Epithelial cell of esophagus (primary cell): ENCODE data around the gene PTPRM.

Experiments
- DNase-seq: peaks from one replicate; pipeline ENCODE4 v3.0.0; 2010; ENCODE audit warnings: low read depth
- H3K4me3 ChIP-seq: 2 replicates; pipeline ENCODE4 v1.5.1; 2011; ENCODE audit warnings: mild to moderate bottlenecking, low read length, control low read depth
- CTCF ChIP-seq: IDR thresholded peaks from 2 replicates; pipeline ENCODE4 v1.5.1; 2011; ENCODE audit warnings: low read depth, mild to moderate bottlenecking, low read length, control low read depth, inconsistent platforms; ENCODE audit not compliant: insufficient read depth; ENCODE audit errors: missing control alignments

PTPRM gene

GRCh38 chr18:7803956-7804469 lies 236.9 kb downstream of the PTPRM start:
- no peak for DNase-seq
- no peak for TF ChIP-seq CTCF
- no peak overlapping the region for H3K4me3 ChIP-seq

GRCh38 chr18:7805096-7805495 lies 238.0 kb downstream of the PTPRM start:
- H3K4me3 ChIP-seq = no peak overlapping the region
- TF ChIP-seq CTCF = no peak
- DNase-seq = no peak

- TF ChIP-seq CTCF = no peak
- no peak for DNase-seq
- H3K4me3 ChIP-seq = no peak overlapping the region
Observed at GRCh38 chr18:7805880-7806279, 238.8 kb downstream of the PTPRM start.

GRCh38 chr18:7807936-7808453 lies 240.9 kb downstream of the PTPRM start:
- TF ChIP-seq CTCF = no peak
- DNase-seq = no peak
- H3K4me3 ChIP-seq = no peak overlapping the region

GRCh38 chr18:7808992-7809391 lies 241.9 kb downstream of the PTPRM start:
- DNase-seq = no peak
- no peak overlapping the region for H3K4me3 ChIP-seq
- TF ChIP-seq CTCF = no peak

- no peak for TF ChIP-seq CTCF
- no peak overlapping the region for H3K4me3 ChIP-seq
- no peak for DNase-seq
Observed at GRCh38 chr18:7809455-7809854, 242.3 kb downstream of the PTPRM start.

- TF ChIP-seq CTCF = no peak
- H3K4me3 ChIP-seq = no peak overlapping the region
- no peak for DNase-seq
Observed at GRCh38 chr18:7809978-7810377, 242.9 kb downstream of the PTPRM start.
